Neural cell (in vitro differentiated cells): ENCODE measurements around the gene TRPM2. TPM values are rescaled to one million over a fixed set of nuclear protein-coding genes. Genes with fewer than 3 reads are reported as not detected.

Source experiments
- H2AFZ ChIP-seq: fragments of 200-600, 300-800 bp; sonication (generic), shearing (Covaris generic); 2 replicates; pipeline ENCODE4 v1.6.0; 2014; ENCODE audit warnings: low read depth, mild to moderate bottlenecking, antibody characterized with exemption, low read length, moderate library complexity
- H3F3A ChIP-seq: fragments of 200-600 bp; shearing (Covaris generic); 2 replicates; pipeline ENCODE4 v1.6.1; 2016; ENCODE audit warnings: mild to moderate bottlenecking, moderate library complexity, mixed read lengths, antibody characterized with exemption, low read length; ENCODE audit not compliant: insufficient read depth, poor library complexity, severe bottlenecking
- H3K27ac ChIP-seq: fragments of 200-600, 300-800 bp; sonication (generic), shearing (Covaris generic); 2 replicates; pipeline ENCODE4 v1.5.1; 2014; ENCODE audit warnings: mild to moderate bottlenecking, low read length, moderate library complexity
- H3K27me3 ChIP-seq: fragments of 300-800, 200-600 bp; sonication (generic), shearing (Covaris generic); 2 replicates; pipeline ENCODE4 v1.6.0; 2014; ENCODE audit warnings: mild to moderate bottlenecking, low read depth, low read length, moderate library complexity; ENCODE audit not compliant: insufficient read depth
- H3K36me3 ChIP-seq: fragments of 300-800, 200-600 bp; sonication (generic), shearing (Covaris generic); 2 replicates; pipeline ENCODE4 v1.5.1; 2014; ENCODE audit warnings: mild to moderate bottlenecking, antibody characterized with exemption, low read length, moderate library complexity; ENCODE audit not compliant: insufficient read depth
- H3K4me2 ChIP-seq: fragments of 300-800, 200-600 bp; sonication (generic), shearing (Covaris generic); 2 replicates; pipeline ENCODE4 v1.6.0; 2014; ENCODE audit warnings: mild to moderate bottlenecking, low read length
- H3K4me3 ChIP-seq: fragments of 300-800, 200-600 bp; sonication (generic), shearing (Covaris generic); 2 replicates; pipeline ENCODE4 v1.5.1; 2014; ENCODE audit warnings: mild to moderate bottlenecking, low read length, moderate library complexity
- H3K79me2 ChIP-seq: fragments of 200-600 bp; shearing (Covaris generic); replicated peaks from 2 replicates; pipeline ENCODE4 v1.6.0; 2014; ENCODE audit warnings: mild to moderate bottlenecking, low read length, moderate library complexity; ENCODE audit not compliant: insufficient read depth
- H3K9ac ChIP-seq: fragments of 300-800, 200-600 bp; sonication (generic), shearing (Covaris generic); 2 replicates; pipeline ENCODE4 v1.6.1; 2016; ENCODE audit warnings: mild to moderate bottlenecking, low read length, mixed read lengths
- H3K9me2 ChIP-seq: fragments of 200-600 bp; shearing (Covaris generic); 2 replicates; pipeline ENCODE4 v1.6.1; 2016; ENCODE audit warnings: mild to moderate bottlenecking, low read length, mixed read lengths; ENCODE audit not compliant: insufficient read depth
- H3K9me3 ChIP-seq: fragments of 200-600, 300-800 bp; sonication (generic), shearing (Covaris generic); 2 replicates; pipeline ENCODE4 v1.6.1; 2016; ENCODE audit warnings: mild to moderate bottlenecking, mixed run types, low read length, moderate library complexity, mixed read lengths
- H4K20me1 ChIP-seq: fragments of 200-600 bp; shearing (Covaris generic); 2 replicates; pipeline ENCODE4 v1.6.1; 2016; ENCODE audit warnings: mild to moderate bottlenecking, mixed run types; ENCODE audit not compliant: insufficient read depth
- CTCF ChIP-seq: fragments of 450-650 bp; IDR thresholded peaks from 2 replicates; pipeline ENCODE4 v1.5.1; 2014; ENCODE audit warnings: antibody characterized with exemption, mild to moderate bottlenecking, moderate library complexity; ENCODE audit not compliant: poor library complexity, severe bottlenecking
- EP300 ChIP-seq: fragments of 450-650 bp; conservative IDR thresholded peaks from 2 replicates; pipeline ENCODE4 v1.6.1; 2014; ENCODE audit warnings: antibody characterized with exemption, mild to moderate bottlenecking, moderate library complexity; ENCODE audit not compliant: poor library complexity, severe bottlenecking
- EZH2 ChIP-seq: fragments of 200-600, 300-800 bp; shearing (Covaris generic), sonication (generic); IDR thresholded peaks from 2 replicates; pipeline ENCODE4 v1.6.1; 2014; ENCODE audit warnings: antibody characterized with exemption, low read length, borderline replicate concordance, mild to moderate bottlenecking; ENCODE audit not compliant: insufficient read depth, poor library complexity, severe bottlenecking
- MXI1 ChIP-seq: fragments of 450-650 bp; conservative IDR thresholded peaks from 2 replicates; pipeline ENCODE4 v1.6.1; 2014; ENCODE audit warnings: antibody characterized with exemption, mild to moderate bottlenecking; ENCODE audit not compliant: poor library complexity, severe bottlenecking
- POLR2AphosphoS5 ChIP-seq: IDR thresholded peaks from 2 replicates; pipeline ENCODE4 v1.6.1; 2012
- RAD21 ChIP-seq: fragments of 450-650 bp; conservative IDR thresholded peaks from 2 replicates; pipeline ENCODE4 v1.6.1; 2014; ENCODE audit warnings: antibody characterized with exemption, mild to moderate bottlenecking, moderate library complexity
- REST ChIP-seq: IDR thresholded peaks from 2 replicates; pipeline ENCODE4 v1.6.1; 2012; ENCODE audit warnings: borderline replicate concordance
- SMC3 ChIP-seq: fragments of 450-650 bp; conservative IDR thresholded peaks from 2 replicates; pipeline ENCODE4 v1.6.1; 2014; ENCODE audit warnings: antibody characterized with exemption, mild to moderate bottlenecking, moderate library complexity; ENCODE audit not compliant: poor library complexity
- TAF1 ChIP-seq: IDR thresholded peaks from 2 replicates; pipeline ENCODE4 v1.6.1; 2012; ENCODE audit warnings: low read depth
- polyA plus RNA-seq: library from polyadenylated mRNA; depleted of rRNA; stranded (reverse); fragments of >200 nt; gene quantifications from 2 replicates; pipeline ENCODE4 v1.2.3, GENCODE V29; 2014

TRPM2 gene
- polyA plus RNA-seq, 1 donor from 2014 or later, result 0.14 TPM

- Histone ChIP-seq H3K79me2 (no peaks in the 10 kb centered on the region), H3K27ac (no peak overlapping the region), H3K9me3 (no peaks in the 10 kb centered on the region), H2AFZ (no peak overlapping the region), H3K36me3 (no peaks in the 10 kb centered on the region), H3F3A (no peaks in the 10 kb centered on the region), H3K4me3 (no peak overlapping the region), H3K9me2 (no peaks in the 10 kb centered on the region), H3K4me2 (no peak overlapping the region), H3K9ac (no peak overlapping the region), H3K27me3 (no peaks in the 10 kb centered on the region), H4K20me1 (no peaks in the 10 kb centered on the region)
- TF ChIP-seq RAD21, result no peak
- TF ChIP-seq POLR2AphosphoS5, result no peak
- TF ChIP-seq TAF1, result no peak
- no peak for TF ChIP-seq REST
Observed at GRCh38 chr21:44484498-44485253, 131.3 kb downstream of the TRPM2 start.

GRCh38 chr21:44485254-44485793, 131.9 kb downstream of the TRPM2 start:
- H3F3A ChIP-seq, result no peaks in the 10 kb centered on the region
- no peaks in the 10 kb centered on the region for H3K9me3 ChIP-seq
- H4K20me1 ChIP-seq, result no peaks in the 10 kb centered on the region
- H3K4me2 ChIP-seq, result no peak overlapping the region
- H3K79me2 ChIP-seq, result no peaks in the 10 kb centered on the region
- TF ChIP-seq SMC3 (no peak), EZH2 (no peak), POLR2AphosphoS5 (no peak), EP300 (no peak), MXI1 (no peak), RAD21 (no peak), CTCF (no peak), TAF1 (no peak), REST (no peak)
- peak overlapping the region; percentile 31 for H3K4me3 ChIP-seq
- no peak overlapping the region for H3K9ac ChIP-seq
- no peaks in the 10 kb centered on the region for H3K36me3 ChIP-seq
- no peak overlapping the region for H3K27ac ChIP-seq
- H3K9me2 ChIP-seq, result no peaks in the 10 kb centered on the region
- no peaks in the 10 kb centered on the region for H3K27me3 ChIP-seq
- no peak overlapping the region for H2AFZ ChIP-seq
